NT2/D1 (cell line): ENCODE data around the gene TEF.

Experiments used
- YY1 ChIP-seq: IDR thresholded peaks from 2 replicates; pipeline ENCODE4 v1.6.1; 2011; ENCODE audit not compliant: insufficient read length, insufficient read depth
- ZNF274 ChIP-seq: IDR thresholded peaks from 2 replicates; pipeline ENCODE4 v1.6.1; 2011; ENCODE audit warnings: mild to moderate bottlenecking, low read depth, low read length

GRCh38 chr22:41359376-41359775, 22.4 kb upstream of the TEF start:
- TF ChIP-seq ZNF274, result no peak
- no peak for TF ChIP-seq YY1
